ENCODE data around the gene KRTDAP.
A peak's percentile ranks its signal among the peaks of the same experiment; 100 is the strongest.

Gene KRTDAP

GRCh38 chr19:35512831-35513627, 22.8 kb upstream of the KRTDAP start:
- no peak for DNase-seq

- no peak for DNase-seq
Observed at GRCh38 chr19:35511337-35511736, 21.1 kb upstream of the KRTDAP start.

- no peak for DNase-seq
Observed at GRCh38 chr19:35510626-35510964, 20.3 kb upstream of the KRTDAP start.

- peak; percentile 11 for DNase-seq
Observed at GRCh38 chr19:35509861-35510625, 19.8 kb upstream of the KRTDAP start.

GRCh38 chr19:35509018-35509652, 18.9 kb upstream of the KRTDAP start:
- no peak for DNase-seq

- DNase-seq: no peak
Observed at GRCh38 chr19:35508129-35508528, 17.9 kb upstream of the KRTDAP start.

- DNase-seq: no peak
Observed at GRCh38 chr19:35507561-35507960, 17.3 kb upstream of the KRTDAP start.

- no peak for DNase-seq
Observed at GRCh38 chr19:35506011-35506410, 15.7 kb upstream of the KRTDAP start.

- DNase-seq: no peak
Observed at GRCh38 chr19:35502751-35503150, 12.5 kb upstream of the KRTDAP start.

GRCh38 chr19:35501684-35502083, 11.4 kb upstream of the KRTDAP start:
- DNase-seq: no peak

GRCh38 chr19:35500611-35501010, 10.3 kb upstream of the KRTDAP start:
- no peak for DNase-seq

GRCh38 chr19:35498984-35499527, 8.8 kb upstream of the KRTDAP start:
- no peak for DNase-seq

GRCh38 chr19:35498220-35498619, 8.0 kb upstream of the KRTDAP start:
- DNase-seq: no peak

GRCh38 chr19:35497406-35497805, 7.1 kb upstream of the KRTDAP start:
- DNase-seq: no peak

- peak; percentile 3 for DNase-seq
Observed at GRCh38 chr19:35495107-35496064, 5.1 kb upstream of the KRTDAP start.

- DNase-seq: no peak
Observed at GRCh38 chr19:35493971-35494370, 3.7 kb upstream of the KRTDAP start.

- no peak for DNase-seq
Observed at GRCh38 chr19:35491836-35492360, 1.6 kb upstream of the KRTDAP start.

GRCh38 chr19:35488677-35489076, 1.6 kb downstream of the KRTDAP start:
- no peak for DNase-seq

- no peak for DNase-seq
Observed at GRCh38 chr19:35487656-35488182, 2.5 kb downstream of the KRTDAP start.

GRCh38 chr19:35486268-35486708, 4.0 kb downstream of the KRTDAP start:
- no peak for DNase-seq

GRCh38 chr19:35484252-35485036, 5.8 kb downstream of the KRTDAP start:
- DNase-seq: no peak
